ENCODE data around the gene GRK1. TPM values are rescaled to one million over a fixed set of nuclear protein-coding genes. Genes with fewer than 3 reads are reported as not detected.

GRK1 gene
- polyA plus RNA-seq, 1 experiment, result not detected

- no peak overlapping the region for H3K27ac ChIP-seq (ENCODE audit: low read depth, low read length)
- ChIA-PET CTCF (no interaction called here), POLR2A (no interaction called here)
- no peak for DNase-seq (ENCODE audit: low read depth, low spot score)
- H3K9me3 ChIP-seq (ENCODE audit: control insufficient read depth, insufficient read depth, low read length), result peaks cover 21% of the 10 kb centered on the region; the same call in 1 of the 2 replicates
- H3K27me3 ChIP-seq (ENCODE audit: control insufficient read depth, insufficient read depth, low read length), result no peaks in the 10 kb centered on the region
- H3K4me3 ChIP-seq (ENCODE audit: low read depth, low read length), result no peak overlapping the region
- TF ChIP-seq, protein P1, sequence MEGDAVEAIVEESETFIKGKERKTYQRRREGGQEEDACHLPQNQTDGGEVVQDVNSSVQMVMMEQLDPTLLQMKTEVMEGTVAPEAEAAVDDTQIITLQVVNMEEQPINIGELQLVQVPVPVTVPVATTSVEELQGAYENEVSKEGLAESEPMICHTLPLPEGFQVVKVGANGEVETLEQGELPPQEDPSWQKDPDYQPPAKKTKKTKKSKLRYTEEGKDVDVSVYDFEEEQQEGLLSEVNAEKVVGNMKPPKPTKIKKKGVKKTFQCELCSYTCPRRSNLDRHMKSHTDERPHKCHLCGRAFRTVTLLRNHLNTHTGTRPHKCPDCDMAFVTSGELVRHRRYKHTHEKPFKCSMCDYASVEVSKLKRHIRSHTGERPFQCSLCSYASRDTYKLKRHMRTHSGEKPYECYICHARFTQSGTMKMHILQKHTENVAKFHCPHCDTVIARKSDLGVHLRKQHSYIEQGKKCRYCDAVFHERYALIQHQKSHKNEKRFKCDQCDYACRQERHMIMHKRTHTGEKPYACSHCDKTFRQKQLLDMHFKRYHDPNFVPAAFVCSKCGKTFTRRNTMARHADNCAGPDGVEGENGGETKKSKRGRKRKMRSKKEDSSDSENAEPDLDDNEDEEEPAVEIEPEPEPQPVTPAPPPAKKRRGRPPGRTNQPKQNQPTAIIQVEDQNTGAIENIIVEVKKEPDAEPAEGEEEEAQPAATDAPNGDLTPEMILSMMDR (IDR thresholded peaks at IDR 0.05; ENCODE audit: low read depth, low read length), result no peak
Observed at GRCh38 chr13:113669755-113670341, 2.8 kb downstream of the GRK1 start.

DNA sequence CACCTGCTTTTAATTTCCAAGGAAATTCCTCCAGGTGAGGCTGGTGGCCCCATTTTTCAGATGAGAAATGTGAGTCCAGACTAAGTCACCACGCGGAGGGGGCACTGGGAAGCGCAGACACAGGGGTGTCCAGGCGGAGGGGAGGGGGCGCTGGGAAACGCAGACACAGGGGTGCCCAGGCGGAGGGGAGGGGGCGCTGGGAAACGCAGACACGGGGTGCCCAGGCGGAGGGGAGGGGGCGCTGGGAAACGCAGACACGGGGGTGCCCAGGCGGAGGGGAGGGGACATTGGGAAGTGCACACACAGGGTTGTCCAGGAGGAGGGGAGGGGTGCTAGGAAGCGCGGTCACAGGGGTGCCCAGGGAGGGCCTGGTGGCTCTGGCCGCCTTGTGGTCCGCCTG lies 3.5 kb downstream of the GRK1 start:
- H3K27ac ChIP-seq (ENCODE audit: low read depth, low read length), result no peak overlapping the region
- POLR2A ChIA-PET, result no interaction called here
- TF ChIP-seq, protein P1 (IDR thresholded peaks at IDR 0.05; ENCODE audit: low read depth, low read length), result no peak
- no peak overlapping the region for H3K4me3 ChIP-seq (ENCODE audit: low read depth, low read length)
- H3K9me3 ChIP-seq (ENCODE audit: control insufficient read depth, insufficient read depth, low read length), result peaks cover 18% of the 10 kb centered on the region; the same call in 1 of the 2 replicates
- H3K27me3 ChIP-seq (ENCODE audit: control insufficient read depth, insufficient read depth, low read length), result no peaks in the 10 kb centered on the region
- CTCF ChIA-PET, result no interaction called here
- no peak for DNase-seq (ENCODE audit: low read depth, low spot score)

DNA sequence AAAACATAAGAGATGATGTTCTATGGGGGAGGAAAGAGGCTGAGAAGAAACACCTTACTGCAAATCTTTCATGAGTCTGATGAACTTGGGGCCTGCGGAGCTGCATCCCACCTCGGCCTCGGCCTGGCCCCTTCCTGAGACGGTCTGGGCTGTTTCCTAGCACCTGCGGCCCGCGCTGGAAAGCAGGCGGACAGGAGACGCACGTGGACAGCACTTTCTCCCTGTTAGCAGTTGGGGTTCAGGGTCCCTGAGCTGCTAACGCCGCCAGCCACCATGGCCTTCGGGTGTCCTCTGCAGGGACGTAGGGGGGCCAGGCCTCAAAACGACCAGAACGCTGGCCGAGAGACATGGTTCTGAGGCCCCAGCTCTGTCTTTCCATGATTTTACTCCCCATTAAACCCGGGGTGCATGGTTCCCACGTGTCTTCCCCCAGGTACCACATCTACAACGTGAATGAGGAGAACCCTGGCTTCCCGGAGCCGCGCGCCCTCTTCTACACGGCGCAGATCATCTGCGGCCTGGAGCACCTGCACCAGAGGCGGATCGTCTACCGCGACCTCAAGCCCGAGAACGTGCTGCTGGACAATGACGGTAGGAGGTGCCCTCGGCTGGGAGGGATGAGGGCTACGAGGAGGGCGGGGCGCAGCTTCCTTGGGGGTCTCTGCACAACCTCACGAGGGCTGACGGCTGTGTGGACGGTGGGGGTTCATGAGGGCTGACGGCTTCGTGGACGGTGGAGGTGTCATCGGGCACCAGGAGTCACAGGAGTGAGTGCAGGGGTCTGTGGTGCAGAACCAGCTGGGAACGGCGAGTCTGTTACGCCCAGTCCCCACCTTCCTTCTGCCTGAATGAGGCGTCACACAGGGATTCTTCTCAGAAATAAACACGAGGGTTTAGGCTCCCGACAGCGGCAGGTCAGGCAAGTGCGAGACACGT lies 4.3 kb downstream of the GRK1 start:
- POLR2A ChIA-PET, result no interaction called here
- no peak for DNase-seq (ENCODE audit: low read depth, low spot score)

GRCh38 chr13:113672002-113672651 lies 5.1 kb downstream of the GRK1 start:
- CTCF ChIA-PET, result no interaction called here
- no peak for DNase-seq (ENCODE audit: low read depth, low spot score)
- peaks cover 13% of the 10 kb centered on the region; the same call in 1 of the 2 replicates for H3K9me3 ChIP-seq (ENCODE audit: control insufficient read depth, insufficient read depth, low read length)
- H3K27me3 ChIP-seq (ENCODE audit: control insufficient read depth, insufficient read depth, low read length), result no peaks in the 10 kb centered on the region
- no peak overlapping the region for H3K27ac ChIP-seq (ENCODE audit: low read depth, low read length)
- POLR2A ChIA-PET, result no interaction called here
- TF ChIP-seq, protein P1 (IDR thresholded peaks at IDR 0.05; ENCODE audit: low read depth, low read length), result no peak
- no peak overlapping the region for H3K4me3 ChIP-seq (ENCODE audit: low read depth, low read length)

More for the DNA sequence above, 4.3 kb downstream of the GRK1 start:
- Histone ChIP-seq H3K9me3 (ENCODE audit: control insufficient read depth, insufficient read depth, low read length) (peaks cover 13% of the 10 kb centered on the region; the same call in 1 of the 2 replicates), H3K4me3 (ENCODE audit: low read depth, low read length) (no peak overlapping the region), H3K27me3 (ENCODE audit: control insufficient read depth, insufficient read depth, low read length) (no peaks in the 10 kb centered on the region), H3K27ac (ENCODE audit: low read depth, low read length) (no peak overlapping the region)
- TF ChIP-seq, protein P1 (IDR thresholded peaks at IDR 0.05; ENCODE audit: low read depth, low read length), result no peak
- CTCF ChIA-PET, result no interaction called here

Data from AG04450 (cell line).